PC-9 (cell line): ENCODE measurements around the gene TRMT2A.

Experiments used
- EZH2 ChIP-seq: fragments of 200-600 bp; sonication (generic); IDR thresholded peaks from 2 replicates; pipeline ENCODE4 v1.8.0; 2017; ENCODE audit warnings: antibody characterized with exemption, low read depth
- TF ChIP-seq, protein P1 (sequence below): fragments of 200-600 bp; sonication (generic); conservative IDR thresholded peaks from 2 replicates; pipeline ENCODE4 v1.6.1; 2017; ENCODE audit warnings: mixed run types, antibody characterized with exemption, mild to moderate bottlenecking, moderate library complexity

GRCh38 chr22:20135265-20135664, 18.2 kb upstream of the TRMT2A start:
- no peak for TF ChIP-seq EZH2
- TF ChIP-seq, protein P1, sequence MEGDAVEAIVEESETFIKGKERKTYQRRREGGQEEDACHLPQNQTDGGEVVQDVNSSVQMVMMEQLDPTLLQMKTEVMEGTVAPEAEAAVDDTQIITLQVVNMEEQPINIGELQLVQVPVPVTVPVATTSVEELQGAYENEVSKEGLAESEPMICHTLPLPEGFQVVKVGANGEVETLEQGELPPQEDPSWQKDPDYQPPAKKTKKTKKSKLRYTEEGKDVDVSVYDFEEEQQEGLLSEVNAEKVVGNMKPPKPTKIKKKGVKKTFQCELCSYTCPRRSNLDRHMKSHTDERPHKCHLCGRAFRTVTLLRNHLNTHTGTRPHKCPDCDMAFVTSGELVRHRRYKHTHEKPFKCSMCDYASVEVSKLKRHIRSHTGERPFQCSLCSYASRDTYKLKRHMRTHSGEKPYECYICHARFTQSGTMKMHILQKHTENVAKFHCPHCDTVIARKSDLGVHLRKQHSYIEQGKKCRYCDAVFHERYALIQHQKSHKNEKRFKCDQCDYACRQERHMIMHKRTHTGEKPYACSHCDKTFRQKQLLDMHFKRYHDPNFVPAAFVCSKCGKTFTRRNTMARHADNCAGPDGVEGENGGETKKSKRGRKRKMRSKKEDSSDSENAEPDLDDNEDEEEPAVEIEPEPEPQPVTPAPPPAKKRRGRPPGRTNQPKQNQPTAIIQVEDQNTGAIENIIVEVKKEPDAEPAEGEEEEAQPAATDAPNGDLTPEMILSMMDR: no peak
